K562 (cell line): Measurements from ENCODE around the gene MYCN. TPM values are rescaled to one million over a fixed set of nuclear protein-coding genes. Genes with fewer than 3 reads are reported as not detected.
"Not testable (repeated sequence)": the region's sequence is repeated elsewhere in the genome, so short reads cannot be mapped to it uniquely, and the experiment has no call there.

Experiments
- ATAC-seq: fragments of 200-7000 bp; cut with Tn5 transposase; 3 replicates; pipeline ENCODE4 v1.9.1; 2020; ENCODE audit warnings: moderate library complexity
- BruUV-seq: library from RNA; stranded (reverse); fragments of 400-500 nt; replicated peaks from 2 replicates; lab custom pipeline; 2021; lab: Mats Ljungman, UMichigan
- CTCF ChIA-PET: fragments of 300-600 bp; formaldehyde crosslinking; extraction: SDS; loops from one replicate; lab custom pipeline; 2021; ENCODE audit warnings: low intra/inter-chr PET ratio; lab: Yijun Ruan, JAX
- POLR2A ChIA-PET: fragments of 300-600, 350-650 bp; sonication (Branson Sonifier 250); formaldehyde crosslinking; extraction: SDS; loops from one replicate; lab custom pipeline; 2021; ENCODE audit warnings: antibody characterized with exemption, inconsistent platforms; lab: Yijun Ruan, JAX
- DNase-seq, 4 experiments: peaks; one replicate each; pipeline versions ENCODE4 v3.0.0 to v3.0.0-alpha.2; 2011 to 2018; ENCODE audit warnings: low spot score in 3 of 4, mixed read lengths in 3 of 4; ENCODE audit errors: extremely low read depth in 1 of 4
- FAIRE-seq: peaks from 2 replicates; lab custom pipeline; 2011; peaks lifted over from hg19 to GRCh38; lab: Jason Lieb, UNC
- H2AFZ ChIP-seq: 2 replicates; pipeline ENCODE4 v1.6.0; 2011; ENCODE audit warnings: low read depth, low read length, control low read depth, inconsistent platforms
- H3K27ac ChIP-seq: fragments of 200-600 bp; 3 replicates; pipeline ENCODE4 v1.8.0; 2011; ENCODE audit warnings: low read depth, mild to moderate bottlenecking, control low read depth, inconsistent platforms, low read length, moderate library complexity, mixed read lengths; ENCODE audit errors: extremely low read depth
- H3K27me3 ChIP-seq, 2 experiments: fragments of 300-600 bp in 1 of 2; 2 replicates in 1 of 2; 3 replicates in 1 of 2; pipeline versions ENCODE4 v1.6.0 to v1.8.0; 2011; ENCODE audit warnings: inconsistent platforms in 2 of 2, low read length in 2 of 2, mild to moderate bottlenecking in 1 of 2, mixed read lengths in 1 of 2, moderate library complexity in 1 of 2; ENCODE audit not compliant: control insufficient read depth in 2 of 2, insufficient read depth in 2 of 2
- H3K36me3 ChIP-seq: fragments of 300-600 bp; 3 replicates; pipeline ENCODE4 v1.8.0; 2011; ENCODE audit warnings: mild to moderate bottlenecking, low read length, inconsistent platforms; ENCODE audit not compliant: control insufficient read depth, insufficient read depth
- H3K4me1 ChIP-seq, 2 experiments: fragments of 200-600 bp in 1 of 2; replicated peaks in 1 of 2; 2 replicates in 1 of 2; 3 replicates in 1 of 2; pipeline versions ENCODE4 v1.5.1 to v1.8.0; 2011; ENCODE audit warnings: inconsistent platforms in 2 of 2, low read length in 2 of 2, mild to moderate bottlenecking in 1 of 2, mixed read lengths in 1 of 2, moderate library complexity in 1 of 2; ENCODE audit not compliant: control insufficient read depth in 2 of 2, insufficient read depth in 2 of 2
- H3K4me2 ChIP-seq: 2 replicates; pipeline ENCODE4 v1.6.1; 2011; ENCODE audit warnings: low read length, control low read depth, inconsistent platforms, mixed read lengths; ENCODE audit not compliant: insufficient read depth
- H3K4me3 ChIP-seq: fragments of 200-600 bp; sonication (generic), shearing (Covaris generic); 2 replicates; pipeline ENCODE4 v1.5.1; 2016; ENCODE audit warnings: control low read depth, inconsistent platforms
- H3K79me2 ChIP-seq: fragments of 200-600 bp; 3 replicates; pipeline ENCODE4 v1.8.0; 2011; ENCODE audit warnings: low read length, inconsistent platforms; ENCODE audit not compliant: control insufficient read depth, insufficient read depth
- H3K9ac ChIP-seq, 2 experiments: 2 replicates each; pipeline versions ENCODE4 v1.6.0 to v1.6.1; 2011; ENCODE audit warnings: low read depth in 2 of 2, low read length in 2 of 2, control low read depth in 1 of 2, inconsistent platforms in 1 of 2, mild to moderate bottlenecking in 1 of 2, mixed read lengths in 1 of 2; ENCODE audit not compliant: insufficient read depth in 1 of 2
- H3K9me1 ChIP-seq: one replicate; pipeline ENCODE4 v1.6.0; 2011; ENCODE audit warnings: inconsistent platforms, mild to moderate bottlenecking, low read length, moderate library complexity; ENCODE audit not compliant: control insufficient read depth, insufficient read depth
- H3K9me3 ChIP-seq: replicated peaks from 2 replicates; pipeline ENCODE4 v1.5.1; 2011; ENCODE audit warnings: low read depth, low read length, inconsistent platforms; ENCODE audit not compliant: control insufficient read depth, insufficient read depth
- H4K20me1 ChIP-seq: replicated peaks from 2 replicates; pipeline ENCODE4 v1.6.1; 2011; ENCODE audit warnings: low read length, inconsistent platforms, mixed read lengths; ENCODE audit not compliant: control insufficient read depth, insufficient read depth
- CTBP1 ChIP-seq: fragments of 450-650 bp; IDR thresholded peaks from 2 replicates; pipeline ENCODE4 v1.6.1; 2016; ENCODE audit warnings: borderline replicate concordance
- ESRRA ChIP-seq: fragments of 450-650 bp; IDR thresholded peaks from 2 replicates; pipeline ENCODE4 v1.6.1; 2014; ENCODE audit warnings: low read depth, mild to moderate bottlenecking, moderate library complexity, borderline replicate concordance
- LEF1 ChIP-seq: fragments of 450-650 bp; IDR thresholded peaks from 2 replicates; pipeline ENCODE4 v1.6.1; 2016; ENCODE audit warnings: mild to moderate bottlenecking
- MCM7 ChIP-seq, 2 experiments: fragments of 450-650 bp; IDR thresholded peaks; 2 replicates each; pipeline ENCODE4 v1.6.1; 2016 to 2018
- NFE2L1 ChIP-seq: fragments of 450-650 bp; IDR thresholded peaks from 2 replicates; pipeline ENCODE4 v1.6.1; 2016; ENCODE audit warnings: missing genetic modification characterization, low read depth, mild to moderate bottlenecking, missing compliant biosample characterization, moderate library complexity, borderline replicate concordance
- NFYB ChIP-seq: IDR thresholded peaks from 2 replicates; pipeline ENCODE4 v1.6.1; 2011; ENCODE audit warnings: mild to moderate bottlenecking, moderate library complexity; ENCODE audit not compliant: insufficient read length; ENCODE audit errors: extremely low read depth
- NR2C2 ChIP-seq, 2 experiments: fragments of 200-800 bp in 1 of 2; sonication (Bioruptor generic) in 1 of 2; sonication (generic) in 1 of 2; formaldehyde crosslinking in 1 of 2; IDR thresholded peaks; 2 replicates each; pipeline versions ENCODE4 v1.6.1 to v1.8.0; 2016 to 2022; ENCODE audit warnings: mild to moderate bottlenecking in 1 of 2, missing compliant biosample characterization in 1 of 2, missing genetic modification characterization in 1 of 2, missing genetic modification reagents in 1 of 2
- PPARD ChIP-seq: fragments of 250-450 bp; sonication (Bioruptor Pico); IDR thresholded peaks from 2 replicates; pipeline ENCODE4 v1.8.0; 2022; ENCODE audit warnings: inconsistent platforms, mild to moderate bottlenecking, moderate library complexity
- RBM14 ChIP-seq: fragments of 200-400 bp; formaldehyde crosslinking; IDR thresholded peaks from 2 replicates; pipeline ENCODE4 v1.6.1; 2018; ENCODE audit warnings: low read depth, mild to moderate bottlenecking, low read length, moderate library complexity, borderline replicate concordance; ENCODE audit not compliant: insufficient read depth
- RBM25 ChIP-seq: fragments of 200-400 bp; formaldehyde crosslinking; IDR thresholded peaks from 2 replicates; pipeline ENCODE4 v1.6.1; 2018; ENCODE audit warnings: low read length, low read depth, moderate library complexity; ENCODE audit not compliant: severe bottlenecking
- SP2 ChIP-seq: IDR thresholded peaks from 2 replicates; pipeline ENCODE4 v1.6.1; 2011; ENCODE audit warnings: mild to moderate bottlenecking, low read depth, low read length, moderate library complexity; ENCODE audit not compliant: poor library complexity, severe bottlenecking; ENCODE audit errors: extremely low read depth
- SRSF7 ChIP-seq: fragments of 200-400 bp; formaldehyde crosslinking; optimal IDR thresholded peaks from 2 replicates; pipeline ENCODE3; 2017; ENCODE audit warnings: mild to moderate bottlenecking, low read depth, low read length
- ZC3H8 ChIP-seq: fragments of 450-650 bp; IDR thresholded peaks from 2 replicates; pipeline ENCODE4 v1.6.1; 2017
- ZNF146 ChIP-seq: IDR thresholded peaks from one replicate; pipeline ENCODE4 v1.6.1; 2018; ENCODE audit warnings: missing compliant biosample characterization; ENCODE audit not compliant: unreplicated experiment
- ZNF174 ChIP-seq: fragments of 250-450 bp; sonication (Bioruptor Pico); IDR thresholded peaks from 2 replicates; pipeline ENCODE4 v1.4.0; 2020; ENCODE audit warnings: mild to moderate bottlenecking
- WGBS: fragments of 100-300 bp; shearing (Covaris generic); methylation state at CpG from one replicate; pipeline ENCODE4 v1.1.6; 2016; ENCODE audit warnings: low coverage, mixed read lengths; ENCODE audit not compliant: insufficient coverage; ENCODE audit errors: missing lambda C conversion rate; 5-methylcytosine and 5-hydroxymethylcytosine counted together
- in situ Hi-C: fragments of 300-500 bp; cut with MboI; formaldehyde crosslinking; loops from 4 replicates; pipeline ENCODE4 v1.15.0; 2018; ENCODE audit warnings: inconsistent platforms, mixed read lengths
- intact Hi-C: fragments of 100-400 bp; cut with micrococcal nuclease; formaldehyde crosslinking; loops from 2 replicates; pipeline ENCODE4 v1.14.2; 2022
- polyA plus RNA-seq, 8 experiments: library from polyadenylated mRNA; depleted of rRNA in 4 of 8; stranded (reverse) in 5 of 8; unstranded in 3 of 8; fragments of >200 nt; fragmentation: Nextera tagmentation in 2 of 8; fragmentation: Illumina TruSeq in 1 of 8; extraction: Ambion mirVana in 2 of 8; extraction: Trizol in 1 of 8; gene quantifications; 2 replicates each; pipeline versions ENCODE4 v1.2.1 to v1.2.3, GENCODE V29; 2011 to 2014; ENCODE audit warnings: inconsistent platforms in 1 of 8, missing spikeins in 1 of 8
- total RNA-seq, 7 experiments: library from RNA; depleted of rRNA in 6 of 7; stranded (reverse); fragments of >200 nt in 6 of 7; fragmentation: Illumina TruSeq in 2 of 7; extraction: Trizol in 2 of 7; gene quantifications; 2 replicates each; pipeline versions ENCODE4 v1.2.1 to v1.2.3, GENCODE V29; 2011 to 2021; ENCODE audit warnings: low replicate concordance in 1 of 7

Gene MYCN
- total and polyA plus RNA-seq, 9 of the 15 experiments (the other 6 are each of a cell fraction or from before 2014, with no cell fraction given): not detected

DNA sequence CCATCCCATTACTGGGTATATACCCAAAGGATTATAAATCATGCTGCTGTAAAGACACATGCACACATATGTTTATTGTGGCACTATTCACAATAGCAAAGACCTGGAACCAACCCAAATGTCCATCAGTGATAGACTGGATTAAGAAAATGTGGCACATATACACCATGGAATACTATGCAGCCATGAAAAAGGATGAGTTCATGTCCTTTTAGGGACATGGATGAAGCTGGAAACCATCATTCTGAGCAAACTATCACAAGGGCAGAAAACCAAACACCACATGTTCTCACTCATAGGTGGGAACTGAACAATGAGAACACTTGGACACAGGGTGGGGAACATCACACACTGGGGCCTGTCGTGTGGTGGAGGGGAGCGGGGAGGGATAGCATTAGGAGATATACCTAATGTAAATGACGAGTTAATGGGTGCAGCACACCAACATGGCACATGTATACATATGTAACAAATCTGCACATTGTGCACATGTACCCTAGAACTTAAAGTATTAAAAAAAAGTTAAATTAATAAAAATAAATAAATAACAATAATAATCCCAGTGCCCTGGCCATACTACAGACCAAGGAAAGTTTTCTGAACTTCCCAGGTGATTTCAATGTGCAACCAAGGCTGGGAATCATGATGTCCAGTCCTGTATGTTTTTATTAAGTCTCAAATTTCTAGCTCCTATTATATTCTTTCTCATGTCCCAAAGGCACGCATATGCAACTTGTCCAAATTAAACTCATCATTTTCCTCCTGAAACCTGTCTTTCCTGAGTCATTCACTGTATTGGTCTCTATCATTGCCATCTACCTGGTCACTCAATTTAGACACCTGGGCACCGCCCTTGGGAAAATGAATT is 23.0 kb downstream of the MYCN start:
- H3K4me2 ChIP-seq, H3K36me3 ChIP-seq, ATAC-seq, BruUV-seq, in situ Hi-C loops, H3K9ac ChIP-seq, H3K9me3 ChIP-seq, H2AFZ ChIP-seq, H3K4me3 ChIP-seq, H3K27ac ChIP-seq, FAIRE-seq, H3K79me2 ChIP-seq, H3K4me1 ChIP-seq, intact Hi-C loops, H4K20me1 ChIP-seq, H3K9me1 ChIP-seq, CTCF ChIA-PET, DNase-seq: not testable (repeated sequence)
- WGBS: 5% methylated on average over 5 of the region's 5 CpGs
- POLR2A ChIA-PET: interaction anchor here (0.8 kb wide), 1 partner anchor 551 kb away, joined by 3 read pairs; no protein-coding TSS in a partner anchor
- TF ChIP-seq ZNF146: peak; percentile 60
- peaks cover 0 to 14% of the 10 kb centered on the region in 2 experiments; a peak in 4 of 5 replicates for H3K27me3 ChIP-seq

GRCh38 chr2:15963977-15964670 is 23.8 kb downstream of the MYCN start:
- H3K36me3 ChIP-seq: no peaks in the 10 kb centered on the region
- H3K9me3 ChIP-seq: no peaks in the 10 kb centered on the region
- WGBS: 0% methylated on average over 5 of the region's 5 CpGs
- BruUV-seq: no TSS peak
- intact Hi-C loops (no loop called here), in situ Hi-C loops (no loop called here)
- ATAC-seq: no peak
- no peaks in the 10 kb centered on the region; the same call in 1 of the 2 replicates for H4K20me1 ChIP-seq
- no peak overlapping the region for H3K4me2 ChIP-seq
- no peak overlapping the region for H3K4me3 ChIP-seq
- no peaks in the 10 kb centered on the region for H3K9me1 ChIP-seq
- FAIRE-seq: no peak
- H2AFZ ChIP-seq: no peak overlapping the region
- H3K9ac ChIP-seq: no peak overlapping the region
- peaks cover 0 to 19% of the 10 kb centered on the region in 2 experiments; a peak in 4 of 5 replicates for H3K27me3 ChIP-seq
- POLR2A ChIA-PET: interaction anchor here (0.8 kb wide), 1 partner anchor 552 kb away, joined by 3 read pairs; no protein-coding TSS in a partner anchor
- CTCF ChIA-PET: no interaction called here
- no peak overlapping the region for H3K27ac ChIP-seq
- H3K4me1 ChIP-seq: no peaks in the 10 kb centered on the region
- DNase-seq: no peak
- no peaks in the 10 kb centered on the region for H3K79me2 ChIP-seq
- TF ChIP-seq CTBP1 (no peak), NR2C2 (CRISPR knock-in tag; IDR thresholded peaks at IDR 0.05) (no peak), NR2C2 (tag; IDR thresholded peaks at IDR 0.05) (no peak), RBM25 (no peak), NFYB (no peak), ZNF174 (CRISPR knock-in tag) (no peak), ESRRA (no peak), SRSF7 (no peak), NFE2L1 (tag) (no peak), LEF1 (no peak), PPARD (CRISPR knock-in tag) (no peak), RBM14 (no peak), ZC3H8 (no peak), MCM7 (IDR thresholded peaks at IDR 0.05) (no peak), SP2 (no peak)
